ENCODE measurements around the gene SASH1.

SASH1 gene

GRCh38 chr6:148455674-148456558 is 113.3 kb downstream of the SASH1 start:
- no peak overlapping the region for H3K4me3 ChIP-seq (ENCODE audit: low read depth, low read length)

DNA sequence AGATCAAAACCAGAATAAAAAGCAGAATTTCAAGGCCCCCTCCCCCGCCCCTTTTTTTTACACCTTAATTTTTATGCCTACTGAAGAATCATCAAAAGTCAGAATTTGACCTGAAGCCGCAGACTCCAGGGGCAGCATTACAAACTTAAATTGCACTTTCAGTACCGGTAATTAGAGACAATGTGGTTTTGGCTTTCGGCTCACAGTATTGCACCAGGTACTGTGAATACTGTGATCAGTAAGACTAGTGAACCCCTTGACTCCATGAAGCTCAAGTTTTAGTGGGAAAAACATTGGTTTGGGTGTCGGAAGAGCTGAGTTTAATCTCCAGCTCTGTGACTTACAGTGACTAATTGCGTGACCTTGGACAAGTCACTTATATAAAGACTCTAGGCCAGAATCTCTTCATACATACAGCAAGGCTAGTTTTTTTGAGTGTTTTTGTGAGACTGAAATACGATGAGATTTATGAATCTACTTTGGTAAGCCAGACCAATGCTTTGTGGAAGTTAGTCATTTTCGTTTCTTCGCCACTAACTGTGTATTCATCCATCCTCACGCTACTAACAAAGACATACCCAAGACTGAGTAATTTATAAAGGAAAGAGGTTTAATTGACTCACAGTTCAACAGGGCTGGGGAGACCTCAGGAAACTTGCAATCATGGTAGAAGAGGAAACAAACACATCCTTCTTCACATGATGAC is 114.7 kb downstream of the SASH1 start:
- no peak overlapping the region for H3K4me3 ChIP-seq (ENCODE audit: low read depth, low read length)

DNA sequence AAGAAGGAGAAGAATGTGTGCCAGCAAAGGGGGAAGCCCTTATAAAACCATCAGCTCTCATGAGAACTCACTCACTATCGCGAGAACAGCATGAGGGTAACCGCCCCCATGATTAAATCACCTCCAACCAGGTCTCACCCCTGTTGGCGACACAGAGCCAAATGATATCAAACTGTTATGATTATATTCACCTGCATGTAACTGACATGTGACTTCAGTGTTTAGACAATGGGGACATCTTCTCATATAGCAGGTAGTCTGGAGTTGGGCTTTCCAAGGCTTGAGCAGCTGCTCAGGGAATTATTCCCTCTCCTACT is 115.2 kb downstream of the SASH1 start:
- H3K4me3 ChIP-seq (ENCODE audit: low read depth, low read length), result no peak overlapping the region

GRCh38 chr6:148459238-148459637 is 116.6 kb downstream of the SASH1 start:
- H3K4me3 ChIP-seq (ENCODE audit: low read depth, low read length), result no peak overlapping the region

DNA sequence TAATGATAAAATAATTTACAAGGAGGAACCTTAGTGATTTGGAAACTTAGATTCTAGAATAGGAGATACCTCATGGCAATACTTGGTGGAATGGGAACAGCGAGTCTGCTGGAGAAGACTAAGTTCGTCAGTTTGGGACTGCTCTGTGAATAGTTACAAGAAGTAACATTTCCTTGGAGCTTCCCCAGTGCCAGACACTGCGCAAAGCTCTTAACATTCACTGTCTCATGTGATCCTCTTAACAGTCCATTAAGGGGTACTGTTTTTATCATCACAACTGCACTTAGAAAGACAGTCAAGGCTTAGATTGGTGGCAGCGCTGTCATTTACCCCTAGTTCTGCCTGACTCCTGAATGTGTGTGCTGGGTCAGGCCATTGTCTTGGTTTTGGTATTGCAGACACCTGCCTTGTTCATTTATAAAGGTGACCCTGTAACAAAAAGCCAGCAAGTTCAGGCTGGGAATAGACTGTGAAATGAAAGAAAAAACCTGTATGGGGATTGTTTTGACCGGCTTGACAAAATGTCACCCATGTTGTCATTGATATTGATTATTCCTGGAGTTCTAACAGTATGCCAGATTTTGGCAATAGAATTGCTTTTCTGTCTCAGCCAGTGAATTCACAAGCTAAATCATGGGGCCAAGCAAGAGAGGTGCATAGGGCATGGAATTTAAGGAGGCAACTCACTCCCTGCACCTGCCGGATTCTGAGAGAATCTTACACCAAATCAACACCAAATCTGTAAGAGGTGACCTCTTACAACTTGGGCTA is 118.4 kb downstream of the SASH1 start:
- no peak overlapping the region for H3K4me3 ChIP-seq (ENCODE audit: low read depth, low read length)

DNA sequence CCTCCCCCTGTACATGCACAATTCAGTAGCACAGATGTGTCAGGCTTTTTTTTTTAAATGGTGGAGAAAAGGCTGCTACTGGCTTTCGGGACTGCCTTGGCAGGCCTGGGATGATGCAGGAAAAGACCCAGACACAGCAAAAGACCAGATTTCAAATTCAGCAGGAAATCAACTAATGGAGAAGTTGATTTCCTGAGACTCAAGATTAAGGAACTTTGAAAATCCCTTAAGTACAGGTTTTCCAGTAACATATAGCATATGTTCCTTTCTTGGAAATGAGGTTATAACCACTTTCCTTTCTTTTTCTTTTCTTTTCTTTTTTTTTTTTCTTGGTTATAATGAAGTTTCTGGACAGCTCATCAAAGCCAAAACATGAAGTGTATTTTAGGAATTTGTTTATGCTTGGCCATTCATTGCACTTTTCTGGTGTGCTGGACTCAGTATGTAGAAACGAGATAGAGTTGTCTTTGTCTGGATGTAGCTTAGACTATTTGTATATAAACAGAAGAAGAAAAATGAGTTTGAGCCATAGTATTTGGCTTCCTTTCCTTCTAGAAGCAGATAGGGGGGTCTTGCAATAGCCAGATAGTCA is 119.4 kb downstream of the SASH1 start:
- no peak overlapping the region for H3K4me3 ChIP-seq (ENCODE audit: low read depth, low read length)

GRCh38 chr6:148463671-148464070 is 121.0 kb downstream of the SASH1 start:
- no peak overlapping the region for H3K4me3 ChIP-seq (ENCODE audit: low read depth, low read length)

- H3K4me3 ChIP-seq (ENCODE audit: low read depth, low read length), result no peak overlapping the region
Observed at GRCh38 chr6:148464319-148465010, 121.8 kb downstream of the SASH1 start.

GRCh38 chr6:148465011-148465335 is 122.3 kb downstream of the SASH1 start:
- H3K4me3 ChIP-seq (ENCODE audit: low read depth, low read length), result no peak overlapping the region

- H3K4me3 ChIP-seq (ENCODE audit: low read depth, low read length), result no peak overlapping the region
Observed at GRCh38 chr6:148465670-148466069, 123.0 kb downstream of the SASH1 start.

DNA sequence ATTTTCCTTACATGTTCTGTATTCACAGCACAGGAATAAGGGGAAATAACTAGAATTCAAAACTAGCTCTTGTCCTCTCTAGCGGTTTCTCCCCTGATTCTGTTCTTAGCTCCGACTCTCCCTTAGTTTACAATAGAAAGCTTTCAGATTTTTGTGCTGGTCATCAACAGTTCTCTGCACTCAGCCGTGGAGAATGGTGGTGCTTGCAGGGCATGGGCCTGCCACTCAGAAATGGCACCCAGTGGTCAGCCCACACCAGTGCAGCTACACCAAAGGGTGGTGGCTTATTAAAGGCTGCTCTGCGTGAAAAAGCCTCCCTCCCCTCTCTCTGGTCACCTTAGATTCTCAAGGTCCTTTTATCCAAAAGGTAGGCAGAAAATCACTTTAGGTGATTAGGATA is 123.5 kb downstream of the SASH1 start:
- no peak overlapping the region for H3K4me3 ChIP-seq (ENCODE audit: low read depth, low read length)

- no peak overlapping the region for H3K4me3 ChIP-seq (ENCODE audit: low read depth, low read length)
Observed at GRCh38 chr6:148467926-148468325, 125.3 kb downstream of the SASH1 start.

GRCh38 chr6:148470156-148470555 is 127.5 kb downstream of the SASH1 start:
- no peak overlapping the region for H3K4me3 ChIP-seq (ENCODE audit: low read depth, low read length)

- H3K4me3 ChIP-seq (ENCODE audit: low read depth, low read length), result no peak overlapping the region
Observed at GRCh38 chr6:148470606-148471465, 128.2 kb downstream of the SASH1 start.

DNA sequence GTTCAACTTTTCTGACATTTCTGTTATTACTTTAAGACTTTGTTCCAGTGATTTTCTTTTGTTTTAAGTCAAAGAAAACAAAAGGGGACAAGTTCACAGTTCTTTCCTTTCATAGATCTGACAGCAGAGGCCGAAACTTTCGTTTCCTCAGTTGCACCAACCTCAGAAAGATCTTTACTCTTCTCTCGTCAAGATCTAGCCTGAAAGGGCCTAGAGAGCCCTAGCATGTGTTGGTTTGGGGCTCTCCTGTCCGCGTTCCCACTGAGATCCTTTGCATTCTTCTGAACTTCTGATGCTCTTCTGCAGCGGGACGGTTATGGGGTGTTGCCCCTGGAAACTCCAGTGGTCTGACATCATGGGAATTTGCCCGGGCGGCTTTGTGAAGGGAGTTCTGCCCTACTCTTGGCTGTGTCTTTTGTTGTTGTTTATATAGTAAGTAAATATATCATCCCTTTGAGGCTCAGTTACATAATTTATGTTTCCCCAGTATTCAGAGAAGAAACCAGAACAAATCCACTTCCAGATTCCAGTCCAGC is 129.1 kb downstream of the SASH1 start:
- no peak overlapping the region for H3K4me3 ChIP-seq (ENCODE audit: low read depth, low read length)

GRCh38 chr6:148472171-148473105 is 129.8 kb downstream of the SASH1 start:
- no peak overlapping the region for H3K4me3 ChIP-seq (ENCODE audit: low read depth, low read length)

DNA sequence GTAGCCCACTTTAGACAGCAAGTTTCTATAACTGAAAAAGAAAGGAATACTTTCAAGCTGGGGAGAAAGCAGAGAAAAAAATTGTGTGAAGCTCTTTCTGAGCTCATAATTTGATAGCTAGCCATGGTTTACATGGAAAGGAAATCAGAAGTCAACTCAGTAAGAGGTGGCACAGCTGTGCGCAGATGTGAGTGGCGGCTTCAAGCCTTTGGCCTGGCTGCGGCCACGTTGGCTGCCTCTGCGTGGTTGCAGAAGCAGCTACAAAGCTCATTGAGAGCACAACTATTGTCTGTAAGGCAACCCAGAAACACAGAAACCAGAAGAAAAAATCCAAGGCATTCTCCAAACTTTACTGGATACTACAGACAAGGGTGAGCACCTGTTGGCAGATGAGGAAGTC is 136.9 kb downstream of the SASH1 start:
- no peak overlapping the region for H3K4me3 ChIP-seq (ENCODE audit: low read depth, low read length)

- H3K4me3 ChIP-seq (ENCODE audit: low read depth, low read length), result no peak overlapping the region
Observed at GRCh38 chr6:148487461-148487860, 144.8 kb downstream of the SASH1 start.

Measured in iPS-11a (cell line).